ENCODE measurements around the gene SDHAF1.
"Not testable (repeated sequence)": the region's sequence is repeated elsewhere in the genome, so short reads cannot be mapped to it uniquely, and the experiment has no call there.

SDHAF1 gene, protein sequence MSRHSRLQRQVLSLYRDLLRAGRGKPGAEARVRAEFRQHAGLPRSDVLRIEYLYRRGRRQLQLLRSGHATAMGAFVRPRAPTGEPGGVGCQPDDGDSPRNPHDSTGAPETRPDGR

DNA sequence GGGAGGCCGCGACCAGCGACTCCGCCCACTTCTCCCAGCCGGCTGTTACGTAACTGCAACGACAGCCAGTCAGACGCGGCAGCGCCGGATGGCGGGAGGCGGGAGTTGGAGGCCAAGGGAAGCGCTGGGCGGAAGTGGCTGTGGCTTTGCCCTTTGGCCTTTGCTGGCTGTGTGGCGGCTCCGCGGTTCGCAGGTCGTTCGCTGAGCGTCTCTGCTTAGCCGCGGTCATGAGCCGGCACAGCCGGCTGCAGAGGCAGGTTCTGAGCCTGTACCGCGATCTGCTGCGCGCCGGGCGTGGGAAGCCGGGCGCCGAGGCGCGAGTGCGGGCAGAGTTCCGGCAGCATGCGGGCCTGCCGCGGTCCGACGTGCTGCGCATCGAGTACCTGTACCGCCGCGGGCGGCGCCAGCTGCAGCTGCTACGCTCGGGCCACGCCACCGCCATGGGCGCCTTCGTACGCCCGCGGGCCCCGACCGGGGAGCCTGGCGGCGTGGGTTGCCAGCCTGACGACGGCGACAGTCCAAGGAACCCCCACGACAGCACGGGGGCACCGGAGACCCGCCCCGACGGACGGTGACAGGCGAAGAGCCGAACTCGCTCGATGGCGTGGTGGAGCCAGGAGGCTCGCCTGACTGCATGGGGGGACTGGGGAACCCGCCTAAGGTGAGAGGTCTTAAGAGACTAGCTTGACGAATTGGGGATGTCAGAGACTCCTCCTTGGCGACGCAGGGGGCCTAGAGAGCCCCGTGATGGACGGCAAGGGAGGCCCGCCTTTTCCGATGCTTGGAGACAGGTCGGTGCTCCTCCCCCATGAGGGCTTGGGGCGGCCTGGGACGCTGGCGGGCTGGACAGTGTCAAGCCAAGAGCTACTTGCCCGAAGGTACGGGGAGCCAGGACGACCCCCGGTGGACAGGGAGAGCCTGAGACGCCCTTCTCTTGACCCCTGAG lies at the start of gene SDHAF1:
SDHAF1 (plus strand) TSS at position 141 of the 946 bp plus-strand sequence; CDS start at position 228, 87 bp downstream.
- DNase-seq (ENCODE audit: low read depth): peak; percentile 88

DNA sequence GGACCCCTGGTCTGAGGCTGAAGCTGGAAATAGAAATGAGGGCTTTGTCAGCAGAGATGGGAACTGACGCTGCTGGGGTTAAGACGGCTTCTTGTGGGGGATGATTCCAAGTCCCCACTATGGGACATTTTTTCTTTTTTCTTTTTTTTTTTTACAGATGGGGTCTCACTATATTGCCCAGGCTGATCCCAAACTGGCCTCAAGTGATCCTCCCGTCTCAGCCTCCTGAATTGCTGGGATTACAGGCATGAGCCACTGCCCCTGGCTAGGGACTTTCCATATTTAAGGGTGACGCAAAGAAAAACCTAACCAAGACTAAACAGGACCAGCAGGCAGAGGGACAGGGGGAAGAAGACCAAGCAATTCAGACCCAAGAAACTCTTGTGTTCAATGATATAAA lies 48.8 kb upstream of the SDHAF1 start:
- DNase-seq (ENCODE audit: low read depth): no peak

DNA sequence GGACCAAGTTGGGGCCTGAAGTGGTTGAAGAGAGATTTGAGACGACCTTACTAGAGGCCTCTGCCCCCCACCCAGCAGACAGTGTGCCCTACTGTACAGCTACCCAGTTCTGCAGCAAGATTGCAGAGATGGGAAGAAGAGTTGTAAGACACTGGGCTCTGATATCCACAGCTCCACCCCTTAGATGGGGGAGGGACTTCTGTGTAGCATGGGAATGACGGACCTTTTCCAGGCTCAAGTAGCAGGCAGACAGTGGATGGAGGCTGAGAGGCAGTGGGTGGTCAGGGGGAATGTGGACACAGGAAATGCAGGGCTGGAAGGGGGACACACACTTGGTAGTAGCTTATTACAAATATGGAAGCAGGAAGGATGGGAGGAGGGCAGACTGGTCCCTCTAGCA lies 45.9 kb upstream of the SDHAF1 start:
- DNase-seq (ENCODE audit: low read depth): no peak

DNA sequence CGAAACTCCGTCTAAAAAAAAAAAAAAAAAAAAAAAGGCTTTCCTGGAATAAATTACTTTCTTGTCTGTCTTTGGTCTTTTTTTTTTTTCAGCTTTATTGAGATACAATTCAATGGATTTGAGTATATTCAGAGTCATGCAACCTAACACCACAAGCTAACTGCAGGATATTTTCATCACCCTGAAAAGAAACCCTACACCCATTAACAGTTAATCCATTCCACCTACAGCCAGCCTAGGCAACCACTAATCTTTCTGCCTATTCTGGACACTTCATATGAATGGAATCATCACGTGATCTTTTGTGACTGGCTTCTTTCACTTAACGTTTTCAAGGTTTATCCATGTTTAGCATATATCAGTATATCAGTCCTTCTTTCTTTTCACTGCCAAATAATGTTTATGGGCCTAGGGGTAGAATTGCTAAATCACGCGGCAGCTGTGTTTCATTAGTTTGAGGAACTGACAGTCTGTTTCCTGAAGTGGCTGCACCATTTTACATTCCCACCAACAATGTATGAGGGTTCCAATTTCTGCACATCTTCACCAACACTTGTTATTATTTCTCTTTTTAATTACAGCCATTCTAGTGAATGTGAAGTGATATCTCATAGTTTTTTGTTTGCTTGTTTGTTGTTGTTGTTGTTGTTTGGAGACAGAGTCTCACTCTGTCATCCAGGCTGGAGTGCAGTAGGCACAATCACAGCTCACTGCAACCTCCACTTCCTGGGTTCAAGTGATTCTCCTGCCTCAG lies 38.9 kb upstream of the SDHAF1 start:
- no peak for DNase-seq (ENCODE audit: low read depth)

DNA sequence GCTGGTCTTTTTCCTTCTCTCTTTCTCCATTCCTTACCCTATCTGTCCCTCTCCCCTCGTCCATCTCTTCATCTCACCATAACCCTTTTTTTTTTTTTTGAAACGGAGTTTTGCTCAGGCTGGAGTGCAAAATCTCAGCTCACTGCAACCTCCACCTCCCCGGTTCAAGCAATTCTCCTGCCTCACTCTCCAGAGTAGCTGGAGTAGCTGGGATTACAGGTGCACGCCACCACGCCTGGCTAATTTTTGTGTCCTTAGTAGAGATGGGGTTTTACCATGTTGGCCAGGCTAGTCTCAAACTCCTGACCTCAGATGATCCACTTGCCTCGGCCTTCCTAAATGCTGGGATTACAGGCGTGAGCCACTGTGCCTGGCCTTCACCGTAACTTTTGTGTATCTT lies 37.6 kb upstream of the SDHAF1 start:
- DNase-seq (ENCODE audit: low read depth): not testable (repeated sequence)

DNA sequence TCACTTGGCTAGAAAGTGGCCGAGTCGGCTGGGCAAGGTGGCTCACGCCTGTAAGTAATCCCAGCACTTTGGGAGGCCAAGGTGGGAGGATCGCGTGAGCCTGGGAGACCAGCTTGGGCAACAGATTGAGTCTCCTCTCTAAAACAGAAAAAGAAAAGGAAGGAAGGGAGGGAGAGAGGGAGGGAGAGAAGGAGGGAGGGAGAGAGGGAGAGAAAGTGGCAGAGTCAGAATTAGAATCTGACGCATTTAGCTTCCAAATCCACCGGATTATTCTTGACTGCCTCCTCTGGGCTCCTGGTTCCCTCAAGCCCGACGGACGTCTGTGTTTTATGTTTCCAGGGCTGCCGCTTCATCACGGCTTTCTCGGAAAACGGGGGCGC lies 36.3 kb upstream of the SDHAF1 start:
- DNase-seq (ENCODE audit: low read depth): no peak

DNA sequence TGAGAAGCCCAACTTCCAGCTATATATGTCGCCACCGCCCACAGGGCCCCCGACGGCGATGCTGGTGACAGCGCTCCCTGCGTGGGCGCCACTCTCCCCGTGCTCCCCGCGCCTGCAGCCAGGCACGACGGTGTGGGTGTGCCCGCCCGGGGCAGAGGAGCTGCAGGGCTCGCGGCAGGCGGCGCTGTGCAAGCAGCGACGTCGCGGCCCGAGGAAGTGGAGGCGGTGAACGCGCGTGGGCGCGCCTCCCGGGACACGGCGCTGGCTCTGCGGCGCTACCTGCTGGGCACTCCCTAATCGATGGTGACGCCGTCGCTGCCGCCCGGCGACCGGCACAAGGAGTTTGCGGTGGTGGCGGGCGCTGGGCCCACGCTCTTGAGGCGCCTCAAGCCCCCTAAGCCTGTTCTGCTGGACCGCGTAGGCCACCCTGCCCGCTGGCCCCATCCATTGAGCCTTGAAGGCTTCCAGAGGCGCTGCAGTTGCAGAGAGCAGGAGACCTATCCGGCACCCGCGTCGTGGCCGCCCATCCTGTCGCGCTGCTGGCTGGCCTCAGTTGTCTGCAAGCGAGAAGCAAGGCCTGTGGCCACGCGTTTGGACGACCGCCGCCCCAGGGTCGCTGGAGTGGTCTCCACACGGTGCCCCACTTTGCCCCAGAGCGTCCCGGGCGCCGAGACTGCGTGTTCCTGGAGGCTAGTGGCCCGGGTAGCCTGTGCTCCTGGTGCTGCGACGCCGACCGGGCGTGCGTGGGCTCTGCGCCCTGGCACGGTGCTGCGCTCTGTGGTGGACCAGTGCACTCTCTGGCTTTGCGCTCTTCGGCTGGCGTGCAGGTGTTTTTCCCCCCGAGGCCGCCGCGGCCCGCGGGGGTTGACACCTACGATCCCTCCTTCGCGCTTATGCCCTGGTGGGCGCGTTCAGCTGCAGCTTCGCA lies 35.7 kb upstream of the SDHAF1 start:
- DNase-seq (ENCODE audit: low read depth): no peak

DNA sequence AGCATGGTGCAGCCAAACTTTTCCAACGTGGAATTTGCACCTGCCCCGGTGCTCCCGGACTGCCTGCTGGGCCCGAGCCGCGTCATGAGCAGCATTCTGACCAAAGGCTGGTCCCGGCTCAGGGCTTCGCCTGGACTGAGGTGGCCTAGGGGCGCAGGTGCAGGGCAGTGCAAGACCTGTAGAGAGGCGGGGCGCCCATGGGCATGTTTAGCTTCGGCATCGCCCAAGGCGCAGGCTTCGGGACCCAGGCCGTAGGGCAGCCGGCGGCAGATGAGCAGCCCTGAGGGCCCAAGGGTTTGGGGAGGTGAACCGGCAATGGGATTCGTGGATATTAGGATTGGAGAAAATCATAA lies 35.0 kb upstream of the SDHAF1 start:
- no peak for DNase-seq (ENCODE audit: low read depth)

DNA sequence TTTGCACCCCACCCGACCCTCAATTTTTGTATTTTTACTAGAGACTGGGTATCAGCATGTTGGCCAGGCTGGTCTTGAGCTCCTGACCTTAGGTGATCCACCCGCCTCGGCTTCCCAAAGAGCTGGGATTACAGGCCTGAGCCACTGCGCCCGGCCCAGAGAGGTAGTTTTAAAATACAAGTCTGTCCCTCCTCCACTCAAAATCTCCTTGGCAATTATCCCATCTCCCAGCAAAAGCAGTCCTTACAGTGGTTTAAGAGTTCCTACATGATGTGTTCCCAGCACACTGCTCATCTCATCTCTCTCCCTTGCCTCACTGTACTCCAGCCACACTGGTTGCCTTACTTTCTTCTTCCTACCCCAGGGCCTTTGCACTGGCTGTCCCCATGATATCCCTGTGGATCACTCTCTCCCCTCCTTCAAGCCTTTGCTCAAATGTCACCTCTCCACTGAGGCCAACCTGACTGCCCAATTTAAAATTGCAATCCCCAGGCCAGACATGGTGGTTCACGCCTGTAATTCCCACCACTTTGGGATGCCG lies 34.5 kb upstream of the SDHAF1 start:
- DNase-seq (ENCODE audit: low read depth): no peak

DNA sequence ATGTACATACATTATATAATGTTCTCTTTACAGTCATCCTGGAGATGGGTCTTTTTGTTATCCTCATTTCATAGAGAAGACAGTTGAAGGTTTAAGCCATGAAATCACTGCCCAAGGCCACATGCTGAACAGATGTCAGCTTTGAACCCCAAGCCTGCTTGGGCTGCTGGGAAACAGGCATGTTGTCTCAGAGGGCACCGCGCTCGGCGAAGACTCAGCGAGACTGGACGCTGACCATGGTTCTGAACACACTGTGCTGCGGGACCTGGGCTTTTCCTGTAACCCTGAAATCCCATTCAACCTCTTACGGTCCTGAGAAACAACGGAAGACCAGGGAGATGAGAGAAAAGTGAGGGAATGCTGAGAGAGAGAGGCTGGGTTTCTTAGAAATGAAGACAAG lies 31.5 kb upstream of the SDHAF1 start:
- DNase-seq (ENCODE audit: low read depth): peak; percentile 29

DNA sequence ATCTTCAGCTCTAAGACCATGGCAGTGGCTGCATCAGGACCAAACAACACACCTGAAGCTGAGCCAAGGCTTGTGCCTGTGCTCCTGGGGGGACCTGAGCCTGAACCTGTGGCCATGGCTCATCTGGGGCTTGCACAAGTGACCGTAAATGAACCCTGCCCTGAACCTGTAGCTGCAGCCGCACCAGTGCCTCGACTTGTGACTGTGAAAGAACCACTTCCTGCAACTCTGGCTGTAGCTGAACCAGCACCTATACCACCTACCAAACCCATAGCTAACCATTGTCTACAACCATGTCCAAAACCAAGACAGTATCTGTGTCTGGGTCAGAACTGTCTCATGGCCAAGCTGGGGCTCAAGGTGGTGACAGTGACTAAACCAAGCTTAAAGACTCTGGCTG lies 28.2 kb upstream of the SDHAF1 start:
- DNase-seq (ENCODE audit: low read depth): no peak

DNA sequence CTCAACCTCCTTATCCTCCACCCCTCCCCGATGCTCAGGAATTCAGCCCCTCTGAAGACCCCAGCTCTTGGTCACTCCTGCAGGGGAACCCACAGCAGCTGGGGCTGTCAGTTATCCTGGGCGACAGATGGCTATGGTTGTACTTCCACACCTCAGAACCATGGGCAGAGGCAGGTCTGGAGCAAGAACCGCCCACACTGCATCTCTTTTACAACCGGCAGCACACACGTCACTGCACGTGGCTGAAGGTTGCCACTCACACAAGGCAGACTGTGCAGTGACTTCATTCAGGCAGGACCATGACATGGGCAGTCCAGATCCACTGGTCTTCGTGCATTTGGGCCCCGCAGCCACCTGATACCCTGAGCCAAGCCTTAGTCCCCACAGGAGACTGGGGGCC lies 21.5 kb upstream of the SDHAF1 start:
- no peak for DNase-seq (ENCODE audit: low read depth)

DNA sequence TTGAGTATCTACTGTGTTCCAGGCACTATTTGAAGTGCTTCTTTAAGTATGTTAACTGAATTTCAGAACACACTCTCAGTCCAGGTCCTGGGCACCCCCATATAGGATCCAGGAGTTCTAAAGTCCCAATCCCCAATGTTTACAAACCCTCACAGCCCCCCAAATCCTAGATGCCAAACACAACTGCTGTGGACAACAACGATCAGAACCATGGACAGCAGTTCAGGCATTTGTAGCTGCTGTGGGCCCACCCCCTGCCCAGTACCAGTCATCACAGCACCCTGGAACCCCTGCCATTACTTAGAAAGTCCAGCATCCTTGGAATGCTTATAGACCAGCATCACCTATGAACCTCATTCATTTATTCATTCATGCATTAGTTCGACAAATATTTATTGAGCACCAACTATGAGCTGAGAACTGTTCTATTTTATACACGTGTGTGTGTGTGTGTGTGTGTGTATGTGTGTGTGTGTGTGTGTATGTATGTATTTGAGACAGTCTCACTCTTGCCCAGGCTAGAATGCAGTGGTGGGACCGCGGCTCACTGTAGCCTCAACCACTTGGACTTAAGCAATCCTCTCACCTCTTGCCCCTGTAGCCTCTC lies 19.3 kb upstream of the SDHAF1 start:
- no peak for DNase-seq (ENCODE audit: low read depth)

DNA sequence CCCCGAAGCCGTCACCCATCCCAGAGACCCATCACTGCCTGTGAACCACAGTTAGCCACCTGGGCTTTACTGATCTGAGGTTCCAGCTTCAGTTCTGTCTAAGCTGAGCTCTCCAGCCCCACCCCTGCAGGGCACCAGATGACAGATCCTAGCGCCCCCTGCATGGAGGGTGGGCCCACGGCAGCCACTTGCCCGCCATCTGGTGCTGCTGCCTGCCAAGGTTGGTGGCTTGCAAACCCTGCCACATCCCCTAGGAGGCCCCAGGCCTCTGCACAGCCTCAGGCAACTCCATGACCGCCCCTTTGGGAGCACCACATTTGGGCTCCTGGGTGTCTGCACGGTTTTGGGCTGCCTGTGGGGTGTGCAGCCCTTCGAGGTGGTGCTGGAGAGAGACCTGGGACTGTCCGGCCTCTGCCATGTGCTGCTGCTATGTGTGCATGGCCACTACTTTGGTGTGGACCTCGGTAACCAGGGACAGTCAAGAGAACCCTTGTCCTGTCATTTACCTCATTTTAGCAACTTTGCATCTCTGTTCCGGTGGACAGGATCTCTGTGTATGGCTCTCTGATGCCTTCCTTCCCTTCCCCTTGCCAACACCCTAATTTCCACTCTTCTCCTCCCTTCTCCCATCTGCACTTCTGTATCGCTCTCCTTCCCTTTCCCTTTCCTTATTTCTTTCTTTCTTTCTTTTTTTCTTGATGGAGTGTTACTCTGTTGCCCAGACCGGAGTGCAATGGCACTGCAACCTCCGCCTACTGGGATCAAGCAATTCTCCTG lies 17.4 kb upstream of the SDHAF1 start:
- DNase-seq (ENCODE audit: low read depth): no peak

DNA sequence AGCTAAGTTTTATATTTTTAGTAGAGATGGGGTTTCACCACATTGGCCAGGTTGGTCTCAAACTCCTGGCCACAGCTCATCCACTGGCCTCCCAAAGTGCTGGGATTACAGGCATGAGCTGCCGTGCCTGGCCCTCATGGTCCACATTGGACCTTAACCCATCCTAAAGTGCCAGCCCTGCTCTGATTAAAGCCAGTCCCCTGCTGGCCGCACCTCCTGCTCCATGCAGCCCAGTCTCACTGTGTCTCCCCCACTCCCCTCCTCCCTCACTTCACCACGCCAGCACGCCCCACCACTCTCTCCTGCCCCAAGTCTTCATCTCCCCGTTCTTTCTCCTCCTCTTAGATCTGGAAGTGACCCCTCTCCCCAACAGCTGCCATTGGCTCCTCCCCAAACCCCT lies 16.7 kb upstream of the SDHAF1 start:
- DNase-seq (ENCODE audit: low read depth): no peak

DNA sequence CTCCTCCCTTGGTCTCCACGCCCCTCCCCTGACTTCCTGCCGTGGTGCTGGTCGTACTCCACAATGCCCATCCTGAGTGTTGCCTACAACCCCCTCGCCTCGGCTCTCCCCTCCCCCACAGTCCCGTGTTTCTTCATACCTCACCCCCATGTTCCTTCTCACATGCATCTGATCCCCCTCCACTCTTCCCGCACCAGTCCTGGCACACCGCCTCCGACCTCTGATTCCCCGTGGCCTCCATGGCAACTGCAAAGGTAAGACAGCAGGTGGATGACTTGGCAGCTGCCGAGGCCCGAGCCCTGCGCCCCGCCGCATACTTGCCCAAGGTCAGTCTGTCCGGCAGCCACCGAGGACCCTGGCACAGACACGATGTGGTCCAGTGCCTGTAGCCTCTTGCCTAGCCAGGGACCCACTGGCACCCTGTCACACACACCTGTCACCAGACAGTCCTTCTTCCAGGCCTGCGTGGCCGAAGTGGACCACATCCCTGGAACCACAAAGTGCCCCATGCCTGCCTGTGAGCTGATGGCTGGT lies 16.1 kb upstream of the SDHAF1 start:
- DNase-seq (ENCODE audit: low read depth): no peak

DNA sequence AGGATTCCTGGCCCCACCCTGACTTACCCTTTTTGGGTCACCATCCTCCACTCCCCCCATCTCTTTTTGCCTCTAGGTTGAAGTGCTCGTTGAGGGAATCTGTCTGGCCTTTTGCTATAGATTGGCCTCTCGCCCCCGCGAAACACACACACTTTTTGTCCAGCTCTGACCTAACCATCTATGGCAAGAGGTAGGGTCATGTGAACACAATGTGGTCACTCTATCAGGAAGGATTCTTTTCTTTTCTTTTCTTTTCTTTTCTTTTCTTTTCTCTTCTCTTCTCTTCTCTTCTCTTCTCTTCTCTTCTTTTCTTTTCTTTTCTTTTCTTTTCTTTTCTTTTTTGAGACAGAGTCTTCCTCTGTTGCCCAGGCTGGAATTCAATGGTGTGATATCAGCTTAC lies 14.0 kb upstream of the SDHAF1 start:
- not testable (repeated sequence) for DNase-seq (ENCODE audit: low read depth)

DNA sequence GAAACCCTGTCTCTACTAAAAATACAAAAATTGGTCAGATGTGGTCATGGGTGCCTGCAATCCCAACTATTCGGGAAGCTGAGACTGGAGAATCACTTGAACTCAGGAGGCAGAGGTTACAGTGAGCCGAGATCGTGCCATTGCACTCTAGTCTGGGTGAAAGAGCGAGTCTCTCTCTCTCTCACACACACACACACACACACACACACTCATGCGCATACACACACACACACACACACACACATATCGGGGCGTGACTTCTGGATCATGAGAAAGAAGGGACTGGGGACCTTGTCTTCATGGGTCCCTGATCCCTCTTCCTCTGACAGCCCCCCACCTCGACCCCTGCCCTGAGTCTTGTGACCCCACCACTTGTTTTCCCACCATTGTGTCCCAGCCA lies 11.8 kb upstream of the SDHAF1 start:
- DNase-seq (ENCODE audit: low read depth): no peak

DNA sequence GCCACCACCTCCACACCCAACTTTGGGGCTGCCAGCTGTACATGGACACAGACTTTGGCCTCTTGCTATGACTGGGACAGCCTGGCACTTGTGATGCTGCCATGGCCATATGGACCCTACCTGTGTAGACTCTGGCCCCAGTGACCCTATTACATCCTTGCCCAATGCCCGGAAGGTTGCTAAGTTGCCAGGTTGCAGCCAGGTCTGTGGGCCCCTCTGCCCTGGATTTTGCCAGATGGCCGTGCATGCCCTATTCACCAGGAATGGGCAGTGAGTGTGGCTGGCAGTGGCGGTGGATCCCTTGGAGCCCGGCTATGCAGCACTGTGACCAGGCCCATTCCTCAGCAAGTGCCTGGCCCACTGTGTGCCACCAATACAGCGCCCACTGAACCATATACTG lies 8.9 kb upstream of the SDHAF1 start:
- DNase-seq (ENCODE audit: low read depth): no peak

Data from stromal cell of bone marrow (primary cell).